B cell (primary cell): ENCODE measurements around the gene TRIM25. TPM values are rescaled to one million over a fixed set of nuclear protein-coding genes. Genes with fewer than 3 reads are reported as not detected.

ENCODE experiments used
- ATAC-seq: fragments of 200-7000 bp; cut with Tn5 transposase; one replicate; pipeline ENCODE4 v1.10.0; 2021; ENCODE audit warnings: low read depth, mild to moderate bottlenecking, moderate number of reproducible peaks, moderate library complexity
- CTCF ChIA-PET: fragments of 350-600 bp; sonication (Branson Sonifier 250); formaldehyde crosslinking; loops from one replicate; lab custom pipeline; 2021; ENCODE audit warnings: antibody characterized with exemption, inconsistent platforms; lab: Charles Lee
- POLR2A ChIA-PET: fragments of 350-600 bp; sonication (Branson Sonifier 250); formaldehyde crosslinking; loops from one replicate; lab custom pipeline; 2021; ENCODE audit warnings: antibody characterized with exemption; lab: Charles Lee
- DNase-seq: peaks from one replicate; pipeline ENCODE4 v3.0.0; 2013
- H2AFZ ChIP-seq: 2 replicates; pipeline ENCODE4 v1.6.1; 2012; ENCODE audit warnings: mild to moderate bottlenecking, low read depth, low read length; ENCODE audit not compliant: insufficient read depth, poor library complexity, severe bottlenecking
- H3K27ac ChIP-seq, 2 donors: 1 replicate in 1 of 2; 2 replicates in 1 of 2; pipeline ENCODE4 v1.5.1; 2012 to 2013; ENCODE audit warnings: low read length in 2 of 2, mild to moderate bottlenecking in 2 of 2, moderate library complexity in 1 of 2
- H3K27me3 ChIP-seq, 4 experiments: fragments of 200-600 bp in 1 of 4; sonication (generic) in 1 of 4; replicated peaks in 1 of 4; 1 replicate in 2 of 4; 2 replicates in 2 of 4; pipeline versions ENCODE4 v1.6.1 to v1.7.0; 2013 to 2016; ENCODE audit warnings: low read length in 3 of 4, mild to moderate bottlenecking in 2 of 4, mixed read lengths in 1 of 4, moderate library complexity in 1 of 4; ENCODE audit not compliant: insufficient read depth in 4 of 4, control insufficient read depth in 3 of 4; ENCODE audit errors: control extremely low read depth in 1 of 4
- H3K36me3 ChIP-seq, 2 experiments: replicated peaks in 1 of 2; 1 replicate in 1 of 2; 2 replicates in 1 of 2; pipeline versions ENCODE4 v1.6.1 to v1.7.1; 2013; ENCODE audit warnings: low read length in 1 of 2; ENCODE audit not compliant: insufficient read depth in 2 of 2, control insufficient read depth in 1 of 2; ENCODE audit errors: control extremely low read depth in 1 of 2, extremely low read depth in 1 of 2
- H3K4me1 ChIP-seq, 2 donors: fragments of 200-600 bp in 1 of 2; sonication (generic) in 1 of 2; 1 replicate in 1 of 2; 2 replicates in 1 of 2; pipeline versions ENCODE4 v1.5.1 to v1.6.1; 2013 to 2017; ENCODE audit warnings: low read length in 2 of 2; ENCODE audit not compliant: control insufficient read depth in 2 of 2, insufficient read depth in 2 of 2
- H3K4me2 ChIP-seq: replicated peaks from 2 replicates; pipeline ENCODE3; 2012; ENCODE audit warnings: mild to moderate bottlenecking, low read depth, low read length; ENCODE audit not compliant: poor library complexity, severe bottlenecking
- H3K4me3 ChIP-seq, 5 experiments: fragments of 200-600 bp in 1 of 5; sonication (generic) in 1 of 5; 1 replicate in 3 of 5; 2 replicates in 2 of 5; pipeline versions ENCODE4 v1.5.1 to v1.7.0; 2011 to 2016; ENCODE audit warnings: low read length in 4 of 5, mild to moderate bottlenecking in 4 of 5, low read depth in 2 of 5, control low read depth in 1 of 5, moderate library complexity in 1 of 5; ENCODE audit not compliant: insufficient read depth in 1 of 5; ENCODE audit errors: control extremely low read depth in 1 of 5, extremely low read depth in 1 of 5
- H3K79me2 ChIP-seq: fragments of 200-600 bp; sonication (generic); one replicate; pipeline ENCODE4 v1.6.0; 2016; ENCODE audit warnings: low read length; ENCODE audit not compliant: control insufficient read depth, insufficient read depth
- H3K9ac ChIP-seq: fragments of 200-600 bp; sonication (generic); 2 replicates; pipeline ENCODE4 v1.6.1; 2017; ENCODE audit warnings: mild to moderate bottlenecking, low read length, moderate library complexity
- H3K9me3 ChIP-seq, 3 donors: one replicate each; pipeline versions ENCODE4 v1.6.1 to v1.7.1; 2013; ENCODE audit warnings: low read length in 2 of 3; ENCODE audit not compliant: control insufficient read depth in 2 of 3, insufficient read depth in 1 of 3; ENCODE audit errors: control extremely low read depth in 1 of 3
- H4K20me1 ChIP-seq: 2 replicates; pipeline ENCODE4 v1.6.0; 2012; ENCODE audit warnings: mild to moderate bottlenecking, low read length; ENCODE audit not compliant: insufficient read depth, control insufficient read depth, poor library complexity, severe bottlenecking
- H3K27ac Mint-ChIP-seq: one replicate; pipeline ENCODE4 v1.8.0; 2021; ENCODE audit warnings: mixed read lengths
- H3K27me3 Mint-ChIP-seq: one replicate; pipeline ENCODE4 v1.8.0; 2021; ENCODE audit warnings: mixed read lengths
- H3K4me1 Mint-ChIP-seq: one replicate; pipeline ENCODE4 v1.8.0; 2021; ENCODE audit warnings: mixed read lengths
- H3K4me3 Mint-ChIP-seq: one replicate; pipeline ENCODE4 v1.8.0; 2021; ENCODE audit warnings: mixed read lengths
- H3K9me3 Mint-ChIP-seq: one replicate; pipeline ENCODE4 v1.8.0; 2022; ENCODE audit warnings: mixed read lengths; ENCODE audit not compliant: insufficient read depth
- CTCF ChIP-seq: fragments of 200-600 bp; IDR thresholded peaks from one replicate; pipeline ENCODE4 v1.8.0; 2022; ENCODE audit warnings: antibody characterized with exemption, mild to moderate bottlenecking
- EZH2 ChIP-seq: IDR thresholded peaks from 2 replicates; pipeline ENCODE4 v1.6.1; 2012; ENCODE audit warnings: borderline replicate concordance, low read depth, mild to moderate bottlenecking, moderate library complexity, low read length; ENCODE audit not compliant: insufficient read depth, poor library complexity, severe bottlenecking
- WGBS: methylation state at CpG from one replicate; pipeline ENCODE4 v1.1.5; 2013; ENCODE audit warnings: missing lambda C conversion rate; ENCODE audit not compliant: insufficient coverage; 5-methylcytosine and 5-hydroxymethylcytosine counted together
- intact Hi-C: fragments of 100-400 bp; cut with micrococcal nuclease; formaldehyde crosslinking; loops from one replicate; pipeline ENCODE4 v1.10.0; 2022
- polyA plus RNA-seq: library from polyadenylated mRNA; depleted of rRNA; stranded (reverse); fragments of >200 nt; gene quantifications from 2 replicates; pipeline ENCODE4 v1.2.3, GENCODE V29; 2012
- total RNA-seq, 2 donors: library from RNA; stranded (reverse); fragments of 120-200 nt in 1 of 2; gene quantifications; 1 replicate in 1 of 2; 2 replicates in 1 of 2; pipeline versions ENCODE4 v1.2.3 to v1.2.4, GENCODE V29; 2013 to 2022

TRIM25 gene
- total and polyA plus RNA-seq, 2 donors (not counting 1 experiment from before 2014, with no cell fraction given), result 38.5 to 92.4 TPM

DNA sequence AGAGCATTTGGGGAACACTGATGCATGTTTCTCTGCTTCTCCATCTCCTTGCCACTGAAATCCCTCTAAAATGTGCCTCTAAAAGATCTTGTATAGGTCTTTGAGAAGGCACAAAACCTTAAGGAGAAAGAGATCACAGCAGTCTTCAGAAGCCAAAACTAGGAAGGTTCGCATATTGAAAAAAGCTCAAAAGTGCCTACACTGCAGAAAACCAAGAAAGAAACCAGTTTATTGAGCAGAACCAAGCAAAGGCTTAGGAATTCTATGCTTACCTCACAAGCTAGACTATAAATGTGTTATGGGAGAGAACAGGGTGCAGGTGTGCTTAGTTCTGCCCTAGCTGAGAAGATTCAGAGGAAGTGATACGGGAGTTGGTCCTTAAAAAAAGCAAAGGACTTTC is 63.3 kb downstream of the TRIM25 start:
- Mint-ChIP-seq H3K4me1 (peaks cover 3% of the 10 kb centered on the region), H3K27me3 (no peaks in the 10 kb centered on the region), H3K9me3 (no peaks in the 10 kb centered on the region), H3K4me3 (no peak overlapping the region), H3K27ac (no peak overlapping the region)
- CTCF ChIA-PET, result interaction anchor here (0.8 kb wide), 1 partner anchor 89 kb away, joined by 3 read pairs; no protein-coding TSS in a partner anchor
- 86% methylated on average over 2 of the region's 2 CpGs for WGBS
- Histone ChIP-seq H3K36me3 (peaks cover 2 to 27% of the 10 kb centered on the region in 2 experiments), H4K20me1 (no peaks in the 10 kb centered on the region), H3K4me2 (no peak overlapping the region), H3K9me3 (no peaks in the 10 kb centered on the region), H3K27me3 (no peaks in the 10 kb centered on the region), H3K27ac (no peak overlapping the region), H3K4me1 (no peaks in the 10 kb centered on the region), H3K9ac (no peak overlapping the region), H3K79me2 (no peaks in the 10 kb centered on the region), H3K4me3 (no peak overlapping the region), H2AFZ (no peak overlapping the region)
- intact Hi-C loops, result no loop called here
- DNase-seq (no peak), ATAC-seq (no peak)
- POLR2A ChIA-PET, result no interaction called here
- TF ChIP-seq EZH2, result no peak
- no peak for TF ChIP-seq CTCF

DNA sequence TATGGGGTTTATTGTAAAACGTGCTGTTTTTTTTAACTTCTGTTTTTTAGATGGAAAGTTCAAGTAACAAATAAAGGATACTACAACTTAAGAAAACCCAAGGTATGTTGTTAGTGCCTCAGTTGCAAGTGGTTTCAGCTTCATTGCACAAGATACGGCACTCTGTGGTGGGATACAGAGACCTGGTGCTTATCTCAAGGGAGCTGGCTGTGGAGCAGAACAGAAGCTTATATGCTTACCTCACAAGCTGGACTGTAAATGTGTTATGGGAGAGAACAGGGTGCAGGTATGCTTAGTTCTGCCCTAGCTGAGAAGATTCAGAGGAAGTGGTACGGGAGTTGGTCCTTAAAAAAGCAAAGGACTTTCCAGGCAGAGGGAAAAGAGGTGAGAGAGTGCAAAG is 64.7 kb downstream of the TRIM25 start:
- Histone ChIP-seq H3K9ac (no peak overlapping the region), H3K27ac (no peak overlapping the region), H4K20me1 (no peaks in the 10 kb centered on the region), H3K36me3 (peaks cover 2 to 29% of the 10 kb centered on the region in 2 experiments), H3K4me3 (no peak overlapping the region), H3K4me1 (no peaks in the 10 kb centered on the region), H3K27me3 (no peaks in the 10 kb centered on the region), H3K79me2 (no peaks in the 10 kb centered on the region), H3K9me3 (no peaks in the 10 kb centered on the region), H3K4me2 (no peak overlapping the region), H2AFZ (no peak overlapping the region)
- Mint-ChIP-seq H3K4me3 (no peak overlapping the region), H3K4me1 (peaks cover 3% of the 10 kb centered on the region), H3K27me3 (no peaks in the 10 kb centered on the region), H3K27ac (no peak overlapping the region), H3K9me3 (no peaks in the 10 kb centered on the region)
- TF ChIP-seq CTCF, result no peak
- TF ChIP-seq EZH2, result no peak
- intact Hi-C loops, result no loop called here
- ATAC-seq, result no peak
- CTCF ChIA-PET, result no interaction called here
- POLR2A ChIA-PET, result no interaction called here
- no peak for DNase-seq
- 82% methylated on average over 2 of the region's 3 CpGs for WGBS
